Suppressor macrophage treated with lipopolysaccharide for 4 hours (primary cell): ENCODE measurements around the gene G0S2.

Experiments
- DNase-seq: peaks from one replicate; pipeline ENCODE4 v3.0.0-alpha.2; 2020

Gene G0S2

GRCh38 chr1:209648931-209649776 lies 26.1 kb upstream of the G0S2 start:
- DNase-seq, result peak; percentile 96

- DNase-seq, result peak; percentile 86
Measured at GRCh38 chr1:209650454-209650853, 24.8 kb upstream of the G0S2 start.

- DNase-seq, result peak; percentile 93
Measured at GRCh38 chr1:209651138-209651587, 24.0 kb upstream of the G0S2 start.

- DNase-seq, result no peak
Measured at GRCh38 chr1:209652121-209652735, 23.0 kb upstream of the G0S2 start, which contains the start of gene LAMB3. TSS of gene LAMB3 (minus strand) at chr1:209652425. CDS start at chr1:209650944, 1,481 bp downstream.

- DNase-seq, result peak; percentile 57
Measured at GRCh38 chr1:209652873-209653401, 22.3 kb upstream of the G0S2 start.

GRCh38 chr1:209653915-209654351 lies 21.3 kb upstream of the G0S2 start:
- DNase-seq, result no peak

- no peak for DNase-seq
Measured at GRCh38 chr1:209655411-209656231, 19.6 kb upstream of the G0S2 start.

GRCh38 chr1:209657140-209657879 lies 17.9 kb upstream of the G0S2 start:
- DNase-seq, result peak; percentile 81

- DNase-seq, result no peak
Measured at GRCh38 chr1:209657918-209658317, 17.3 kb upstream of the G0S2 start.

GRCh38 chr1:209659909-209660308 lies 15.3 kb upstream of the G0S2 start:
- DNase-seq, result peak; percentile 93

GRCh38 chr1:209661071-209661470 lies 14.1 kb upstream of the G0S2 start:
- no peak for DNase-seq

GRCh38 chr1:209662879-209663327 lies 12.3 kb upstream of the G0S2 start:
- no peak for DNase-seq

- DNase-seq, result no peak
Measured at GRCh38 chr1:209667103-209667502, 8.1 kb upstream of the G0S2 start.

- peak; percentile 78 for DNase-seq
Measured at GRCh38 chr1:209667708-209668107, 7.5 kb upstream of the G0S2 start.

GRCh38 chr1:209670441-209671082 lies 4.7 kb upstream of the G0S2 start:
- no peak for DNase-seq

GRCh38 chr1:209672705-209673630 lies 2.2 kb upstream of the G0S2 start:
- peak; percentile 95 for DNase-seq

- peak; percentile 91 for DNase-seq
Measured at GRCh38 chr1:209673631-209674417, 1.4 kb upstream of the G0S2 start.

GRCh38 chr1:209675565-209676154 lies 448 bp downstream of the G0S2 start:
- peak; percentile 46 for DNase-seq

GRCh38 chr1:209678981-209679539 lies 3.8 kb downstream of the G0S2 start:
- DNase-seq, result no peak
